CD1c-positive myeloid dendritic cell (primary cell): ENCODE results near the gene KCNJ6.
"Not testable (repeated sequence)": the region's sequence is repeated elsewhere in the genome, so short reads cannot be mapped to it uniquely, and the experiment has no call there.

ENCODE experiments used
- DNase-seq: peaks from one replicate; pipeline ENCODE4 v3.0.0-alpha.2; 2016; ENCODE audit errors: extremely low spot score

KCNJ6 gene

GRCh38 chr21:37683396-37684114, 232.7 kb downstream of the KCNJ6 start:
- no peak for DNase-seq

GRCh38 chr21:37682966-37683365, 233.3 kb downstream of the KCNJ6 start:
- no peak for DNase-seq

GRCh38 chr21:37677006-37677405, 239.3 kb downstream of the KCNJ6 start:
- DNase-seq, result no peak

GRCh38 chr21:37675202-37675801, 241.0 kb downstream of the KCNJ6 start:
- peak; percentile 47 for DNase-seq

GRCh38 chr21:37673801-37674575, 242.3 kb downstream of the KCNJ6 start:
- no peak for DNase-seq

- DNase-seq, result no peak
These were observed 244.9 kb downstream of the KCNJ6 start for GRCh38 chr21:37671381-37671780.

GRCh38 chr21:37670883-37671282, 245.4 kb downstream of the KCNJ6 start:
- DNase-seq, result no peak

- DNase-seq, result no peak
These were observed 247.0 kb downstream of the KCNJ6 start for GRCh38 chr21:37669249-37669648.

GRCh38 chr21:37668462-37669239, 247.6 kb downstream of the KCNJ6 start:
- DNase-seq, result no peak

- no peak for DNase-seq
These were observed 248.9 kb downstream of the KCNJ6 start for GRCh38 chr21:37667380-37667779.

- no peak for DNase-seq
These were observed 250.8 kb downstream of the KCNJ6 start for GRCh38 chr21:37665230-37666024.

GRCh38 chr21:37662227-37662626, 254.0 kb downstream of the KCNJ6 start:
- DNase-seq, result not testable (repeated sequence)

- no peak for DNase-seq
These were observed 255.5 kb downstream of the KCNJ6 start for GRCh38 chr21:37660709-37661108.

- no peak for DNase-seq
These were observed 256.4 kb downstream of the KCNJ6 start for GRCh38 chr21:37659874-37660273.

GRCh38 chr21:37658817-37659458, 257.3 kb downstream of the KCNJ6 start:
- no peak for DNase-seq

GRCh38 chr21:37658121-37658816, 258.0 kb downstream of the KCNJ6 start:
- no peak for DNase-seq

GRCh38 chr21:37656899-37657298, 259.4 kb downstream of the KCNJ6 start:
- no peak for DNase-seq

- peak; percentile 38 for DNase-seq
These were observed 260.5 kb downstream of the KCNJ6 start for GRCh38 chr21:37655611-37656300.

- no peak for DNase-seq
These were observed 261.7 kb downstream of the KCNJ6 start for GRCh38 chr21:37654596-37654995.
